Measurements from ENCODE around the gene KLF5.
A peak's percentile ranks its signal among the peaks of the same experiment; 100 is the strongest.
"Not testable (repeated sequence)": the region's sequence is repeated elsewhere in the genome, so short reads cannot be mapped to it uniquely, and the experiment has no call there.

KLF5 gene

GRCh38 chr13:73045031-73045430 is 13.8 kb upstream of the KLF5 start:
- no peak for TF ChIP-seq CTCF (IDR thresholded peaks at IDR 0.05; ENCODE audit: low read depth, low read length)
- no peak for DNase-seq (ENCODE audit: low read depth in 2 of 2)
- H3K4me3 ChIP-seq (replicated peaks in 1 of 2; ENCODE audit: low read depth in 2 of 2, low read length in 2 of 2), result no peak overlapping the region

- not testable (repeated sequence) for H3K4me3 ChIP-seq (replicated peaks in 1 of 2; ENCODE audit: low read depth in 2 of 2, low read length in 2 of 2)
Observed at GRCh38 chr13:73048615-73049014, 10.2 kb upstream of the KLF5 start.

GRCh38 chr13:73054712-73055111 is 4.1 kb upstream of the KLF5 start:
- no peak for TF ChIP-seq CTCF (IDR thresholded peaks at IDR 0.05; ENCODE audit: low read depth, low read length)
- no peak overlapping the region for H3K4me3 ChIP-seq (replicated peaks in 1 of 2; ENCODE audit: low read depth in 2 of 2, low read length in 2 of 2)
- no peak for DNase-seq (ENCODE audit: low read depth in 2 of 2)

More at GRCh38 chr13:73048615-73049014, 10.2 kb upstream of the KLF5 start:
- DNase-seq (ENCODE audit: low read depth in 2 of 2), result not testable (repeated sequence)

- peak; percentile 83 to 88 for DNase-seq (ENCODE audit: low read depth in 2 of 2)
- TF ChIP-seq CTCF (IDR thresholded peaks at IDR 0.05; ENCODE audit: low read depth, low read length), result no peak
- no peak overlapping the region for H3K4me3 ChIP-seq (replicated peaks in 1 of 2; ENCODE audit: low read depth in 2 of 2, low read length in 2 of 2)
Observed at GRCh38 chr13:73055813-73056564, 2.8 kb upstream of the KLF5 start.

GRCh38 chr13:73056565-73056962 is 2.2 kb upstream of the KLF5 start:
- no peak for TF ChIP-seq CTCF (IDR thresholded peaks at IDR 0.05; ENCODE audit: low read depth, low read length)
- H3K4me3 ChIP-seq (replicated peaks in 1 of 2; ENCODE audit: low read depth in 2 of 2, low read length in 2 of 2), result no peak overlapping the region

GRCh38 chr13:73057284-73058063 is 1.3 kb upstream of the KLF5 start:
- H3K4me3 ChIP-seq (replicated peaks in 1 of 2; ENCODE audit: low read depth in 2 of 2, low read length in 2 of 2), result no peak overlapping the region
- TF ChIP-seq CTCF (IDR thresholded peaks at IDR 0.05; ENCODE audit: low read depth, low read length), result no peak

More at GRCh38 chr13:73056565-73056962, 2.2 kb upstream of the KLF5 start:
- no peak for DNase-seq (ENCODE audit: low read depth in 2 of 2)

GRCh38 chr13:73058064-73058313 is 816 bp upstream of the KLF5 start:
- no peak for DNase-seq (ENCODE audit: low read depth in 2 of 2)
- TF ChIP-seq CTCF (IDR thresholded peaks at IDR 0.05; ENCODE audit: low read depth, low read length), result no peak
- H3K4me3 ChIP-seq (replicated peaks in 1 of 2; ENCODE audit: low read depth in 2 of 2, low read length in 2 of 2), result peak overlapping the region in 1 of 2 donors; percentile 57

More at GRCh38 chr13:73057284-73058063, 1.3 kb upstream of the KLF5 start:
- DNase-seq (ENCODE audit: low read depth in 2 of 2), result no peak

All from cardiac fibroblast (primary cell).